T-helper 1 cell treated with Interleukin-12 subunit alpha and Interleukin-12 subunit beta and Interleukin-4 antibody, amounts not matched to agents 30 μg/mL and 1 μg/mL, for 36 hours (primary cell): ENCODE data around the gene MGST3.
A peak's percentile ranks its signal among the peaks of the same experiment; 100 is the strongest.
"Not testable (repeated sequence)": the region's sequence is repeated elsewhere in the genome, so short reads cannot be mapped to it uniquely, and the experiment has no call there.

Source experiments
- H3K27ac Mint-ChIP-seq: one replicate; pipeline ENCODE4 v1.8.0; 2021; ENCODE audit warnings: mild to moderate bottlenecking, mixed read lengths
- H3K27me3 Mint-ChIP-seq: one replicate; pipeline ENCODE4 v1.8.0; 2021; ENCODE audit warnings: low read depth, mixed read lengths
- H3K36me3 Mint-ChIP-seq: one replicate; pipeline ENCODE4 v1.8.0; 2021; ENCODE audit warnings: low read depth, mixed read lengths
- H3K4me1 Mint-ChIP-seq: one replicate; pipeline ENCODE4 v1.8.0; 2021; ENCODE audit warnings: low read depth, mixed read lengths
- H3K4me3 Mint-ChIP-seq: one replicate; pipeline ENCODE4 v1.8.0; 2021; ENCODE audit warnings: mild to moderate bottlenecking, moderate library complexity, mixed read lengths
- H3K9me3 Mint-ChIP-seq: one replicate; pipeline ENCODE4 v1.8.0; 2021; ENCODE audit warnings: mixed read lengths

The MGST3 gene

DNA sequence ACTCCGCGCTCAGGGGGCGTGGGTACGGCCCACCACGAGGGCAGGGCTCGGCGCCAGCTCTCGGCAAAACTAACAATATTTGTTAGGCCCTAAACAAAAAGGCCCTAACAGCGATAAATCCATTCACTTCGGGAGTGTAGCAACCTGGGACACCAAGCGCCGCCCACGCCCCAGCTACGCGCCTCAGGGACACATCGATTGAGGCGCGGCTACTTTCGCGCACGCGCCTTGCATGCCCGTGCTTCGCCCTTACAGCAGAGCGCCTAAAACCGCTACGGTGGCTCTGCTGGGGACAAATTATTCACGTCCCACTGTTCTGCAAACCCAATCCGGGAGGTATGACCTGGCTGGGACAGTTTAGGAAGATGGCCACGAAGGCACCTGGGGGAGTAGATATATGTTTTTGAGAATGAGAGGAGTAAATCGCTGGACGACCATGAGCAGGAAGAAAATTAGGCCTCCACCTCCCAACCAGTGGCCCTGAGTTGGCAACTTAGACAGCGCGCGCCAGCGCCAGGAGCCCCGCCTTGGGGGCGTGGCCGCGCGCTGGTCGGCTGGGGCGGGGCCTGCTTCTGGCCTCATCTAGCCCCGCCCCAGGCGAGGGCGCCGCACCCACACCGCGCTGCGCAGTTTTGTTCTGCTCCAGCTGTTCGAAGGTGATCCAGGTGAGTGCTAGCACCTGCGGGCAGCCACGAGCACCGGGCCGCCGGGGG, at the start of gene MGST3:
MGST3 (plus strand) TSS at position 606 of the 713 bp plus-strand sequence. CDS start 18,614 bp downstream, outside the sequence.
- no peak within 1 kb of the TSS for H3K4me3 Mint-ChIP-seq
- H3K27me3 Mint-ChIP-seq: peaks cover 15% of the 10 kb centered on the region
- peaks cover 13% of the 10 kb centered on the region for H3K4me1 Mint-ChIP-seq
- H3K27ac Mint-ChIP-seq: no peak within 1 kb of the TSS
- H3K36me3 Mint-ChIP-seq: no peaks in the 10 kb centered on the region
- no peaks in the 10 kb centered on the region for H3K9me3 Mint-ChIP-seq

DNA sequence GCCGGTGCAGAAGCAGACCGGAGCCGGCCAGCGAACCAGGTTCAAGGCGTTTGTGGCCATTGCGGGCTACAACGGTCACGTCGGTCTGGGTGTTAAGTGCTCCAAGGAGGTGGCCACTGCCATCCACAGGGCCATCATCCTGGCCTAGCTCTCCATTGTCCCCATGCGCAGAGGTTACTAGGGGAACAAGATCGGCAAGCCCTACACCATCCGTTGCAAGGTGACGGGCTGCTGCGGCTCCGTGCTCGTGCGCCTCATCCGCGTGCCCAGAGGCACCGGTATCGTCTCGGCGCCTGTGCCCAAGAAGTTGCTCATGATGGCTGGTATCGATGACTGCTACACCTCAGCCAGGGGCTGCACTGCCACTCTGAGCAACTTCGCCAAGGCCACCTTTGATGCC, 49.1 kb upstream of the MGST3 start:
- H3K27ac Mint-ChIP-seq: no peak overlapping the region
- H3K27me3 Mint-ChIP-seq: peaks cover 30% of the 10 kb centered on the region
- no peaks in the 10 kb centered on the region for H3K36me3 Mint-ChIP-seq
- no peak overlapping the region for H3K4me3 Mint-ChIP-seq
- H3K9me3 Mint-ChIP-seq: no peaks in the 10 kb centered on the region
- H3K4me1 Mint-ChIP-seq: no peaks in the 10 kb centered on the region

DNA sequence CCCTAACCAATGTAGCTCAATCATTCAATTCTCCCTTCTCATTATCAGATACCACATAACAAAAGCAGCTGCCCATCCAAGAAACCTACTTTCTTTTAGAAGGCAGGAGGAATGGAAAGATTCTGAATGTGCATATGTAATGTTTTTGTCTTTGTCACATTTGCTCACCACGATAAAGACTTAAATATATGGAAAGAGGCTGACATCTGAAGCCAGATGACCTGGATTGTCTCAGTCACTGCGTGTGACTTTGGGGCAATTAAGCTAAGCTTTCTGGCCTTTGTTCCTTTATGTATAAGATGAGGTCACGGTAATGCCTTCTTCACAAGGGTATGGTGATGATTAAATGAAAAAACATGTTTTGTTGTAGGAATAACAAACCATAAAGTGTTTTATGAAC, 44.6 kb upstream of the MGST3 start:
- no peaks in the 10 kb centered on the region for H3K36me3 Mint-ChIP-seq
- peaks cover 60% of the 10 kb centered on the region for H3K27me3 Mint-ChIP-seq
- H3K27ac Mint-ChIP-seq: no peak overlapping the region
- H3K9me3 Mint-ChIP-seq: no peaks in the 10 kb centered on the region
- H3K4me3 Mint-ChIP-seq: no peak overlapping the region
- H3K4me1 Mint-ChIP-seq: no peaks in the 10 kb centered on the region

DNA sequence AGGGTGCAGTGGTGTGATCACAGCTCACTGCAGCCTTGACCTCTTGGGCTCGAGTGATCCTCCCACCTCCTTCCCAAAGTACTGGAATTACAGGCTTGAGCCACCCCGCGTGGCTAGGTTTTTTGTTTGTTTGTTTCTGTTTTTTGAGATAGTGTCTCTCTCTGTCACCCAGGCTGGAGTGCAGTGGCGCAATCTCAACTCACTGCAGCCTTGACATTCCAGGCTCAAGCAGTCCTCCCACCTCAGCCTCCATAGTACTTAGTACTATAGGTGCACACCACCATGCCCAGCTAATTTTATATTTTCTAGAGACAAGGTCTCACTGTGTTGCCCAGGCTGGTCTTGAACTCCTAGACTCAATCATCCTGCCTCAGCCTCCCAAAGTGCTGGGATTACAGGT, 39.6 kb upstream of the MGST3 start:
- peaks cover 77% of the 10 kb centered on the region for H3K27me3 Mint-ChIP-seq

DNA sequence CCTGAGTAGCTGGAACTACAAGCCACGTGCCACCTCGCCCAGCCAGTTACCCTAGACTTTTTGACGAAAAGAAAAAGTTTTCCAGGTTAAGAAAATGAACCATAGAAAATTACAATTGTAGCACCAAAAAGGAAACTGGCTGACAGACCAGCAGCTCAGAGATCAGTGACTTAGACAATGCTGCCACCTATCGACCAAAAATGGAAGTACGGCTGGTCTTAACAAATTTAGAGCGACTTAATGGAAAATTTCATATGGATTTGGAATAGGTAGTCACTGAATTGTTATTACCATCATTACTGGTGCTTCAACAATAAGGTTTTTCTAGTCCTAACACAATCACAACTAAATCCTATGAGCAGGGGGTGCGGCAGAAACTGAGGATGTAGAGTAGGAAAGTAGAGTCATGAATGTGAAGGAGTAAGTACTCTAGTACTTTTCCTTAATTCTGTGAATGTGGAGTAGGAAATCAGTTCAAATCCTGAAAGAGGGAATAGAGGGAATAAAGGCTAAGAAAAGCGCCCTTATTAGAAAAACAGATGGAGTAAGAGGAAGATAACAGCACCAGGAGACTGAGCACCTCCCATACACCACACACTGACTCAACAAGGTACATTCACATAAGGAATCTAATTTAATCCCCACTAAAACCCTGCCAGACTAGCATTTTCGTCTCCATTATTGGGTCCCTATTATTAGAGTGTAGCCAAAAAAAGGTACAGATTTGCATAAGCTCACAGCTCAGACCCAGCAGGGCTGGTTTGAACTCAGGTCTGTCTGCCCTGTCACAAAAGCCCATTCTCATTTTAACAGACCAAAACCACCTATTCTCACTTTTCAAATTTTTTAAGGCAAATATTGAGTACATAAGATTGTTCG, 37.9 kb upstream of the MGST3 start:
- Mint-ChIP-seq H3K27me3 (peaks cover 81% of the 10 kb centered on the region), H3K9me3 (no peaks in the 10 kb centered on the region), H3K4me3 (no peak overlapping the region), H3K27ac (no peak overlapping the region), H3K36me3 (no peaks in the 10 kb centered on the region), H3K4me1 (peaks cover 10% of the 10 kb centered on the region)

More for the DNA sequence above, 39.6 kb upstream of the MGST3 start:
- H3K27ac Mint-ChIP-seq, H3K36me3 Mint-ChIP-seq, H3K4me3 Mint-ChIP-seq, H3K4me1 Mint-ChIP-seq, H3K9me3 Mint-ChIP-seq: not testable (repeated sequence)

DNA sequence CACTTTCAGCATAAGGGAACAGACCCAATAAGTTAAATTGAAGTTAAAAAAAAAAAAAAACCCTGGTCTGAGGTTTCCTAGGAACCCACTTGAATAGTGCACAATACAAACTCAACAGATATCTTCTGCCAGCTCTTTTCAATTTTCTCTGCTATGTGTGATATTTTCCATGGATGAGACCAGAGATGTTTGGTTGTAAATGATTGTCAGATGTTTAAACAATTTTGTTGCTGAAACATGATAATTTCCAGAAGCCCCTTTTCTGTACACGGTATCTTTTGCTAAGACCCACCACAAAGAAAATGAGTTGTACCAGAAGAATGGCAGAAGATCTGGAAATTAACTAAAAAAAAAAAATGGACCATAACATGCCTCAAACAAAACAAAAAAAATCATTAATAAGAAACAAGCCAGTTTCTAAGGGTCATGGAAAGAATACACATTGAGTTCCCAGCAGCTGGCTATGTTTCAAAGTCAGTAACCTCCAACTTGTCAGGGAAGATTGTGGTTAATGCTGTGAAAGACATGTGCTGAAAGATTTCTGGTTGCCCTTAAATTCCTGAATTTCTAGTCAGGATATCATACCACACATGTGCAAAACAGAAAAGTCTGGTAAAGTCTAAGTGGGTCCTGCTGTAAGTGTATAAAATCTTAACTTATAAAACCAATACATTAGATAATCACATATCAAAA, 35.6 kb upstream of the MGST3 start:
- H3K4me1 Mint-ChIP-seq: peaks cover 18% of the 10 kb centered on the region
- H3K27me3 Mint-ChIP-seq: peaks cover 61% of the 10 kb centered on the region
- H3K27ac Mint-ChIP-seq: no peak overlapping the region
- H3K9me3 Mint-ChIP-seq: no peaks in the 10 kb centered on the region
- no peak overlapping the region for H3K4me3 Mint-ChIP-seq
- no peaks in the 10 kb centered on the region for H3K36me3 Mint-ChIP-seq

DNA sequence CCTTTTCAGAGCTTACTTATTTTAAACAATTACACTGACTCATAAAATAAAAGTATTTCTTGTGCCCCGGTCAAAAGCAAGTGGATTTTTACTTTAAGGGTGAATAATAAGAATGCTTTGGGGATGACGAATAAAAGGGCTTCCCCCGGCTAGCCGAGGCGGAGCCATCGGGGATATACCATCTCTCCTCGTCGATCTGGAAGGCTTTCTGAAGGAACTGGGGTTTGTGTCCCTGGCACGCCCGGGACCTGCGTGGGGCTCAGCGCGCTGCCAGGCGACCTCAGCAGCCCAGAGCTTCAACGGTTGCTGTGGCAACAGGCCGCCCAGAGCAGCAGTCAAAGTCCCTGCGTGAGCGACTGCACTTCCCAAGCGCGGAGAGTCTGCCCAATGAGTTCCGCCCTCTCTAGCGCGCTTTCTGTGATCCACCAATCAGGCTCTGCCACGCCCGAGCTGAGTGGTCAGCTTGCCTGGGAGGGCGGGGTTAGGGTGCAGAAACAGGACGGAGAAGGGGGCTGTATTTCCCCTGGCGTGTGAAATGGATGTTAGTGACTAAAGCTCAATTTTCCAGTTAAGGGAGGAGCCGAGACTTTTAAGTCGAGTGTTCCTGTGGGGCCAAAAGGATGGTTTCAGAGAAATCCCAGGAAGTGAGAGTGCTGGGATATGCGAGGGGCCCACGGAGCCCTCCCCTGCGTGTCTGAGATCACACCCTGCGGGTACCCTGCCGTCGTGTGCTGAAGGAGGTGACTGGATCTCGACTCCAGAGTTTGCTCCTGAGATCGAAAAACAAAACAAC, 33.0 kb upstream of the MGST3 start:
- peak overlapping the region; percentile 94 for H3K4me3 Mint-ChIP-seq
- no peaks in the 10 kb centered on the region for H3K9me3 Mint-ChIP-seq
- peaks cover 50% of the 10 kb centered on the region for H3K27me3 Mint-ChIP-seq
- H3K4me1 Mint-ChIP-seq: peaks cover 24% of the 10 kb centered on the region
- H3K36me3 Mint-ChIP-seq: no peaks in the 10 kb centered on the region
- H3K27ac Mint-ChIP-seq: peak overlapping the region; percentile 88

DNA sequence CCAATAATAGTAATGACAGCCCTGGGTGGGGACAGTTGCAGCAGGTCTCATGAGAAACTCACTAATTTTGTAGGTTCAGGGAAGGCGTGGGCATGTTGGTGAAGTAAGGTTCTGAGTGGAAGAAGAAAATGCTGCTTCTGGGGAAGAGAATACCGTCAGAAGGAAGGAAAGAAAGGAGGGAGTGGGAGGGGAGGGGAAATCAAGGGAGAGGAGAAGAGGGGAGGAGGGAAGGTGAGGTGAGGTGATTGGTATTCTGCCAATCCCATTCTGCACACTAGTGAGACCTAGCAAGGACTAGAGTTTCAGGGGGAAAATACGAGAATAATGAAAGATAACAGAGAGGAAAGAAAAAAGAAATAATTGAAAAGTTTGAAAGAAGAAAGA, 32.4 kb upstream of the MGST3 start:
- Mint-ChIP-seq H3K9me3 (no peaks in the 10 kb centered on the region), H3K36me3 (no peaks in the 10 kb centered on the region), H3K4me3 (peak overlapping the region; percentile 94), H3K27me3 (peaks cover 44% of the 10 kb centered on the region), H3K4me1 (peaks cover 24% of the 10 kb centered on the region), H3K27ac (peak overlapping the region; percentile 88)

DNA sequence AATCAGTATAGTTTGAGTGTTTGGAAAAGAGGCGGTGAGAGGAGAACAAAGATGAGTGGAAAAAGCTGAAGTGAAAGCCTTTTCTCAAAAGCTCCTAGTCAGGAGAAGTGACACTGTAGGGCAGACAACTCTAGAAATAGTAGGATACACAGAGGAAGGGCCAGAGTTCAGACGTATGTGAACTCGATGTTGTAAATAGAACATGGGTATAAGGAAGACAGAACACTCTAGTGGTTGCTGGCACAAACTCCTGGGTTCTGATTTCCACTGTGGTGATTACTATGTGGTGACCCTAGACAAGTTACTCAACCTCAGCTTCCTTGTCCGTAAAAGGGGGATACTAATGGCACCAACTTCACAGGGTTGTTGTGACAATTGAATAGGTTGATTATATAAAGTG, 30.2 kb upstream of the MGST3 start:
- Mint-ChIP-seq H3K27ac (no peak overlapping the region), H3K4me1 (peaks cover 24% of the 10 kb centered on the region), H3K27me3 (peaks cover 30% of the 10 kb centered on the region), H3K9me3 (no peaks in the 10 kb centered on the region), H3K4me3 (no peak overlapping the region), H3K36me3 (no peaks in the 10 kb centered on the region)

DNA sequence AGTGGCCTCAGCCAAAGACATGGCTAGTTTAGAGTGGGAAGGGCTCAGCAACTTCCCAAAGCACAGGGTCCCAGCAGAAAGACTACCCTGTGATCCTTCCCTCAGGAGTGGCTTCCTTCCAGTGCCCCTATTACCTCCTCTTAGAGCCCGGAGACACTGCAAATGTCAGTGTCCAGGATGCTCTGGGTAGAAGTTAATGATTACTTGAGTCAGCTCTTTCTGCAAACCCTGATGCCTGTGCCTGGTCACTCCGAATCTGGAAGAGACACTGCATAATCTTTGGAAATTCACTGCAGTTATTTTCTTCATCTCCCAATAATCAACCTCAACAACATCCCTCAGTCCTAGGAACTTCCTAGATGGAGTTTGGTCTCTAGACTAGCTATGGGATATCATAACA, 27.2 kb upstream of the MGST3 start:
- peaks cover 7% of the 10 kb centered on the region for H3K4me1 Mint-ChIP-seq
- H3K27ac Mint-ChIP-seq: no peak overlapping the region
- H3K27me3 Mint-ChIP-seq: peaks cover 19% of the 10 kb centered on the region
- no peaks in the 10 kb centered on the region for H3K36me3 Mint-ChIP-seq
- H3K9me3 Mint-ChIP-seq: no peaks in the 10 kb centered on the region
- H3K4me3 Mint-ChIP-seq: no peak overlapping the region

DNA sequence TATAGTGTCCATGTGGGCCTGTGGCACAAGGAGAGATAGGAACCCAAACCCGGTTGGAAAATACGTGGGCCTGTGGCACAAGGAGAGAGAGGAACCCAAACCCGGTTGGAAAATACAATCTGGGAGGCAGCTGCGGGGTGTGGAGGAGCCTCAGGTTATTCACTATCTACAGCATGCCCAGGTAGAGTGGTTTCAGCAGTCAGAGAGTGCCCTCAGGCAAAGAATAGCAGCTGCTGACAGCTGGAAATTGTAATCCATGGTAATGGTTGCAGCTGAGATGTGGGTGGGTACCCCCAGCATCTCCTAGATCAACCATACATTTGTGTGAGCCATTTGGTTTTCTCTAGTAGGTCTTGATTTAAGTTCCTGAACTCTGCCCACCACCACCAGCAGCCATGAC, 25.8 kb upstream of the MGST3 start:
- no peak overlapping the region for H3K27ac Mint-ChIP-seq
- H3K27me3 Mint-ChIP-seq: peaks cover 21% of the 10 kb centered on the region
- peaks cover 5% of the 10 kb centered on the region for H3K4me1 Mint-ChIP-seq
- no peak overlapping the region for H3K4me3 Mint-ChIP-seq
- no peaks in the 10 kb centered on the region for H3K36me3 Mint-ChIP-seq
- no peaks in the 10 kb centered on the region for H3K9me3 Mint-ChIP-seq

DNA sequence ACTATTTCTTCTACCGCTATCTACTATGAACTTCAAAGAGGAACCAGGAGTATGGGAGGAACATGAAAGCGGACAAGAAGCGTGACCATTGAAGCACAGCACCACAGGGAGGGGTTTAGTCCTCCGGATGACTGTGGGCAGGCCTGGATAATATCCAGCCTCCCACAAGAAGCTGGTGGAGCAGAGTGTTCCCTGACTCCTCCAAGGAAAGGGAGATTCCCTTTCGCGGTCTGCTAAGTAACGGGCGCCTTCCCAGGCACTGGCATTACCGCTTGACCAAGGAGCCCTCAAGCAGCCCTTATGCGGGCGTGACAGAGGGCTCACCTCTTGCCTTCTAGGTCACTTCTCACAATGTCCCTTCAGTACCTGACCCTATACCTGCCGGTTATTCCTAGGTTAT, 24.4 kb upstream of the MGST3 start:
- not testable (repeated sequence) for H3K4me1 Mint-ChIP-seq

DNA sequence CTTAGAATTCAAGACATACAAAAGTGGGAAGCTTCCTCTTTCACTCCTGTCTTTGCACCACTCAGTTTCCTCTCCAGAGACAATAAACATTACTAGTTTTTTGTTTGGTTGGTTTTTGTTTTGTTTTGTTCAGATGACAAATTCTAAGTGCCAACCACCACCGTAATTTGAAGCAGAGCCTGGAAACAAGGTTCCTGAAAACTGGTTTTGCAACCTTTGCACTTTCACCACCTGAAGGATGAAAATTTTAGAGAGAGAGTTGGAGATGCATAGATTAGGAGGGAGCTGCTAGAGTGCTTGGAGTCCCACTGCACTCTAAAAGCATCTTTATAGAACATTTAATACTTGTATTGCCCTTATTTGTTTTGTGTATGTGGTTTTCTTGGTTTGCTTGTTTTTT, 20.2 kb upstream of the MGST3 start:
- no peaks in the 10 kb centered on the region for H3K9me3 Mint-ChIP-seq
- H3K36me3 Mint-ChIP-seq: no peaks in the 10 kb centered on the region
- H3K27ac Mint-ChIP-seq: no peak overlapping the region
- peaks cover 36% of the 10 kb centered on the region for H3K27me3 Mint-ChIP-seq
- H3K4me3 Mint-ChIP-seq: no peak overlapping the region
- H3K4me1 Mint-ChIP-seq: no peaks in the 10 kb centered on the region

More for the DNA sequence above, 24.4 kb upstream of the MGST3 start:
- H3K36me3 Mint-ChIP-seq, H3K9me3 Mint-ChIP-seq, H3K27ac Mint-ChIP-seq, H3K4me3 Mint-ChIP-seq: not testable (repeated sequence)
- peaks cover 17% of the 10 kb centered on the region for H3K27me3 Mint-ChIP-seq

DNA sequence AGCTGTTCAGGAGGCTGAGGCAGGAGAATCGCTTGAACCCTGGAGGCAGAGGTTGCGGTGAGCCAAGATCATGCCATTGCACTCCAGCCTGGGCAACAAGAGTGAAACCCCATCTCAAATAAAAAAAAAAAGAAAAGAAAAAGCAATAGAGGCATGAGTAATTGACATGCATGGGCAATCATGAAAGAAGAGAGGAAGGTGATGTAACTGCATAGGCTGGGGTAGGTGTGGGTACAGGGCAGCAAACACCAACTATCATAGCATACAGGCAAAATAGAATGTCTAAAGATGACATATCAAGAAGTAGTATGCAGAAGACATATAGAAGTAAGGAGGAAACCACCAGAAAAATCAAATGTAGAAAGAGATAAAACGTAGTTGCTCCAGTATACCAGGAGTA, 19.0 kb upstream of the MGST3 start:
- Mint-ChIP-seq H3K4me1 (no peaks in the 10 kb centered on the region), H3K27ac (no peak overlapping the region), H3K9me3 (no peaks in the 10 kb centered on the region), H3K4me3 (no peak overlapping the region), H3K27me3 (peaks cover 43% of the 10 kb centered on the region), H3K36me3 (no peaks in the 10 kb centered on the region)
